HT1080 (cell line): ENCODE results near the gene DUSP15. TPM values are rescaled to one million over a fixed set of nuclear protein-coding genes. Genes with fewer than 3 reads are reported as not detected.
"Not testable (repeated sequence)": the region's sequence is repeated elsewhere in the genome, so short reads cannot be mapped to it uniquely, and the experiment has no call there.

Source experiments
- DNase-seq: peaks from one replicate; pipeline ENCODE4 v3.0.0-alpha.2; 2015; ENCODE audit warnings: low read depth
- polyA plus RNA-seq, 2 experiments: library from polyadenylated mRNA; depleted of rRNA; stranded (reverse); fragments of >200 nt; gene quantifications; 2 replicates each; pipeline ENCODE4 v1.2.3, GENCODE V29; 2015
- total RNA-seq: library from RNA; depleted of rRNA; stranded (reverse); fragments of >200 nt; shearing (Covaris generic); gene quantifications from 2 replicates; pipeline ENCODE4 v1.2.3, GENCODE V29; 2014; rRNA removed

The DUSP15 gene
- 0.30 TPM in 1 of 2 replicates, not detected in the other for total RNA-seq
- polyA plus RNA-seq (2015; cell fraction: cytosol; rRNA removed): 0.30 TPM in 1 of 2 replicates, not detected in the other
- polyA plus RNA-seq (2015; cell fraction: nucleus; rRNA removed): 0.29 TPM in 1 of 2 replicates, not detected in the other

DNA sequence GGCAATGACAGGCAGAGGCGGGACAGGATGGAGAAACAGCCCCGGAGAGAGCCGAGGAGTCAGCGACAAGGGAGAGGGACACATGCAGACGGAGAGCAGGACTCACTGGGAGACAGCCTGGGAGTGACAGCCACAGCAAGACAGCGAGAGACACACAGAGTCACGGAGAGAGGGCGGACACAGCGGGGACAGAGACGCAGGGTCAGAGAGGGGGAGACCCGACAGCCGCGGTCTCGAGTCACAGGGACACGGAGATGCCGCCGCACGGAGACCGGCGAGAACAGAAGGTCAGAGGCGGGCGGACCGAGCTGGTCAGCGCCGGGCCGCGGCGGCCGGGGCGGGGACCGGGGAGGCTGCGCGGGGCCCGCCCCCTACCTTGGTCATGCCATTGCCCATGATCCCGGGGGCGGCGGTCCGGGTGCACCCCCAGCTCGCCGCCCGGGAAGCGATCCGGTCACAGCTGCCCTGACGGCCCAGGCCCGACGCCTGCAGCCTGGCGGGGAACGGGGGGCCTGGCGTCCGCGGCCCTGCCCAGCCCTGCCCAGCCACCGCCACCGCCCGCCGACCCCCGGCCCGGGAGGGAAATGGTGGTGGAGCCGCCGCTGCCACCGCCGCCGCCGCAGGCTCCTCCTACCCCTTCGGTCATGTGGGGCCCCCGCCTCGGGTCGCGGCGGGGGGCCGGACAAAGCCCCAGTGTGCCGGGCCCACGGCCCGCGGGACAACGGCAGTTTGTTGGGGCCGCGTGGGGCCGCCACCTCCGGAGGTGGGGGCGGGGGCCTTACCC is at the start of gene DUSP15, which contains the start of gene TTLL9:
Gene DUSP15, minus strand, starts transcription at position 586 of the 784 bp plus-strand sequence. Its CDS starts 190 bp downstream, at position 396.
Gene TTLL9, plus strand, starts transcription at position 693 of the 784 bp plus-strand sequence. CDS start 493 bp downstream, outside the sequence.
- DNase-seq: no peak

- no peak for DNase-seq
Observed at GRCh38 chr20:31919410-31920155, 49.3 kb upstream of the DUSP15 start.

DNA sequence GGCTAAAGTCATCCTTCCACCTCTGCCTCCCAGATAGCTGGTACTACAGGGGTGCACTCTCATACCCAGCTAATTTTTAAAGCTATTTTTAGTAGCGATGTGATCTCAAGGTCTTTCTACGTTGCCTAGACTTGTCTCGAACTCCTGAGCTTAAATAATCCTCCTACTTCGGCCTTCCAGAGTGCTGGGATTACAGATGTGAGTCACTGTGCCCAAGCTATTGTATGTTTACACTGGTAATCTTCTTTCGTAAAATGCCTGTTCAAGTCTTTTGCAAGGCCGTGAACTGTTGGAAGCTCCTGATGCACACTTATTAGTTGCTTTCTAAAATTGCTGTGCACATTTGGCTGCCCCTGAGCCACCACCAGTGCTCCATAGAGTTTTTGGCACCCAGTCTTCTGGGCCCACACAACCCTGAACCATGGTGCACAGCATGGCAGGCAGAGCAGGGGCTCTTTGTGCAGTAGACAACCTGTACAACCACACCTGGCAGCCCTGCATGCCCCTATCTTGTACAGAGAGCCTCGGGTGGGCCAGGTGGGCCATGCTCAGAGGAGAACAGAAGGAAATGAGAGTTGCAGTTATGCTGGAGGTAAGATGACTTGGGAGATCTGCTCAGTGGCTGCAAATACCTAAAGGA is 48.3 kb upstream of the DUSP15 start:
- no peak for DNase-seq

DNA sequence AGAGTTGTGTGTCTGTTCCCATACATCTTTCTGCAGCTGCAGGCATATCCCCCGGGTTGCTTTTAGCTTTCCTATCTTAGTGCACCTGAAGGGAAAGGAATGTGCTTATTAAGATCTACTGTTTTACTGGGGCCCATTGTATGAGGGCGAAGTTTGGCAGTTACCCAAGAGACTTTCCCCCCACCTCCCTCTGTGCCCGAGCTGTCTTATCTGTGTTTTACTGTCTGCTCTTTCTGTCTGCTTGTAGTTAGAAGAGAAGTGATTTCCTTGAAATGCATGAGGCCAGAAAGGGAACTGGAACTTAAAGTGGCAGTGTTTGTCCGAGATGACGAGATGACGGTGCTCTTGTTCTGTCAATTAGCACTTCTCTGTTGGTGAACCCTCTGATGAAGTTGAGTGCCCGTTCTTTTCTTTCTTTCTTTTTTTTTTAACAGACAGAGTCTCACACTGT is 47.7 kb upstream of the DUSP15 start:
- not testable (repeated sequence) for DNase-seq

GRCh38 chr20:31916708-31917107 is 46.4 kb upstream of the DUSP15 start:
- no peak for DNase-seq

GRCh38 chr20:31915491-31916280 is 45.4 kb upstream of the DUSP15 start:
- DNase-seq: no peak

GRCh38 chr20:31914170-31914569 is 43.8 kb upstream of the DUSP15 start:
- DNase-seq: no peak

- no peak for DNase-seq
Observed at GRCh38 chr20:31913431-31914157, 43.3 kb upstream of the DUSP15 start.

GRCh38 chr20:31910071-31910803 is 39.9 kb upstream of the DUSP15 start:
- no peak for DNase-seq

GRCh38 chr20:31909253-31910070 is 39.1 kb upstream of the DUSP15 start:
- DNase-seq: no peak

DNA sequence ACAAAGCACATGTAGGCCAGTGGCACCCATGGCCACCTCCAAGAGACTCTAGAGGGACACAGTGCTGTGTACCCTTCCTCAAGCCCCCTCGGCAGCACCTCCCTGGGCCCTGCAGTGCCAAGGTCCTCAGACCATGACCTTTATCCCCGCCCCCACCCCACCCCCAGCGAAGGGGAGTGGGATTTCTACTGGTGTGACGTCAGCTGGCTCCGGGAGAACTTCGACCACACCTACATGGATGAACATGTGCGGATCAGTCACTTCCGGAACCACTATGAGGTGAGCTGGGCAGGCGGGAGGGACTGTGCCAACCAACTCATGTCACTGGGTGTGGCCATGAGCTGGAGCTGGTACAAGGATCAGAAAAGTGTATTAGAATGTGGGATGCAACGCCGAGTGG is 38.1 kb upstream of the DUSP15 start:
- DNase-seq: peak; percentile 46

- no peak for DNase-seq
Observed at GRCh38 chr20:31908016-31908415, 37.7 kb upstream of the DUSP15 start.

DNA sequence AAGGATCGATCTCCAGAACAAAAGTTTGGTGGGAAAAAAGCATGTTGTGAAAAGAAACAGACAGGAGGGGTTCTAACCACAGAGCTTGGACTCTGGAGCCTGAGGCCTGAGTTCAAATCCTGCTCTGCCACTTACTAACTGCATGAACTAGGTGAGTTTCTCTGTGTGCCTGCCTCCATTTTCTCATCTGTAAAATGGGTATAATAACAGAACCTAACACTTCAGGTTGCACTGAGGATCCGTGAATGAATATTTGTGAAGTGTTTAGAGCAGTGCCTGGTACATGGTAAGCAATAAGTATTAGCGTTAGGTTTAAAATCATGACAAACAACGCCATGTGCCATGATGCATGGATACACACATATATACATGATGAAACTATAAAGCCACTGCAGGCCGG is 36.7 kb upstream of the DUSP15 start:
- DNase-seq: no peak

GRCh38 chr20:31906001-31906400 is 35.7 kb upstream of the DUSP15 start:
- DNase-seq: no peak

- no peak for DNase-seq
Observed at GRCh38 chr20:31903627-31904386, 33.5 kb upstream of the DUSP15 start.

DNA sequence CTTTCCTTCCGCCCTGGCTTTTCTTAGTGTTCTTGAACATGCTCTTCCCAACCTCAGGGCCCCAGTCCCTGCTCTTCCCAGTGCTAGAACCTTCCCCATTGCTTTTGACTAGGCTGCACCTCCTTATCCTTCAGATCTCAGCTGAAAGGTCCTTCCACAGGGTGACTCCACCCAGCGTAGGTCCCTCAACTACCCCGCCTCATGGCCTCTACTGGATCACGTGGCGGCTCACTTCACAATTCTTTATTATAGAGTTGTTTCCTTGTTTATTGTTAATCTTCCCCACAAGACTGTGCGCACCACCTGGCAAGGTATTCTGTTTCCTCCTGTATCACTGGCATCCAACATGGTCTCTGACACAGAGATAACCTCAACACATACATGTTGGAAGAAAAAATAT is 31.3 kb upstream of the DUSP15 start:
- no peak for DNase-seq

DNA sequence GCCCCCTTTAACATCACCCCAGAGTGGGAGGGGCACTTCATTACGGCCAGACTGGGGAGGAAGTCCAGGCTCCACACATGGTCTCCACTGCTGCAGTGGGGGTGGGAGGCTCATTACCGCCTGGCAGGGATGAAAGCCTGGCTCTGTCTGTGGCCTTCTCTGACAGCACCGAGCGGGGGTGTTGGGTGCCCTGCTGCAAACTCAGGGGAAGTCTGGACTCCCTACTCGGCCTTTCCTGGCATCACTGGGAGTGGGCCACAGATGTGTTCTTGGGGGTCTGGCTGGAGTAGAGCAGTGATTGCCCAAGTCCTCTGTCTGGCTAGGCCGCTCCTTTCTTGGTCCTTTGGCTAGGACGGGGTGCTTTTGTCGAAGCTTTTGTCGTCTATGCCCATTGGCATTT is 27.2 kb upstream of the DUSP15 start:
- no peak for DNase-seq

- DNase-seq: no peak
Observed at GRCh38 chr20:31896049-31896448, 25.7 kb upstream of the DUSP15 start.
